ENCODE results near the gene MYMX.

MYMX gene

GRCh38 chr6:44263354-44264100, 46.8 kb downstream of the MYMX start:
- TF ChIP-seq CTCF (IDR thresholded peaks at IDR 0.05; ENCODE audit: control extremely low read depth, extremely low read depth, low read depth, missing control alignments) = no peak
- POLR2A ChIA-PET = interaction anchor here (1.6 to 2.7 kb wide), 2 partner anchors 17 kb away, joined by 8 to 19 read pairs; partner anchors contain the start of gene HSP90AB1
- peak; percentile 58 for DNase-seq (ENCODE audit: extremely low spot score)
- CTCF ChIA-PET = interaction anchor here (0.8 to 7.3 kb wide), 7 partner anchors 10 to 90 kb away, joined by 3 to 182 read pairs (median 5); partner anchors contain the start of gene AARS2

GRCh38 chr6:44264154-44265006, 47.7 kb downstream of the MYMX start:
- TF ChIP-seq CTCF (IDR thresholded peaks at IDR 0.05; ENCODE audit: control extremely low read depth, extremely low read depth, low read depth, missing control alignments) = no peak
- POLR2A ChIA-PET = interaction anchor here (1.6 kb wide), 1 partner anchor 18 kb away, joined by 8 read pairs; the partner anchor contains the start of gene HSP90AB1
- CTCF ChIA-PET = interaction anchor here (0.8 to 7.3 kb wide), 4 partner anchors 11 to 91 kb away, joined by 3 to 182 read pairs (median 4); partner anchors contain the start of gene AARS2
- peak; percentile 68 for DNase-seq (ENCODE audit: extremely low spot score)

GRCh38 chr6:44265007-44265721, 48.4 kb downstream of the MYMX start, which contains the start of gene NFKBIE:
NFKBIE (minus strand) TSS chr6:44265551; CDS start chr6:44265346, 205 bp downstream.
- DNase-seq (ENCODE audit: extremely low spot score) = peak; percentile 94
- ChIA-PET CTCF (interaction anchor here (1.1 to 7.3 kb wide), 4 partner anchors 12 to 92 kb away, joined by 4 to 182 read pairs (median 74); partner anchors contain the start of gene AARS2), POLR2A (interaction anchor here (1.6 kb wide), 1 partner anchor 18 kb away, joined by 8 read pairs; the partner anchor contains the start of gene HSP90AB1)
- peak; percentile 73 for TF ChIP-seq CTCF (IDR thresholded peaks at IDR 0.05; ENCODE audit: control extremely low read depth, extremely low read depth, low read depth, missing control alignments)

GRCh38 chr6:44265722-44266233, 49.1 kb downstream of the MYMX start:
- ChIA-PET CTCF (interaction anchor here (4.4 to 7.3 kb wide), 3 partner anchors 21 to 72 kb away, joined by 39 to 182 read pairs (median 142); partner anchors contain the start of gene AARS2), POLR2A (no interaction called here)
- no peak for TF ChIP-seq CTCF (IDR thresholded peaks at IDR 0.05; ENCODE audit: control extremely low read depth, extremely low read depth, low read depth, missing control alignments)
- no peak for DNase-seq (ENCODE audit: extremely low spot score)

- DNase-seq (ENCODE audit: extremely low spot score) = peak; percentile 81
- CTCF ChIA-PET = interaction anchor here (0.7 to 7.3 kb wide), 23 partner anchors 8 to 165 kb away, joined by 3 to 182 read pairs (median 9); partner anchors contain the start of genes AARS2 and MYMX
- POLR2A ChIA-PET = interaction anchor here (1.2 kb wide), 1 partner anchor 20 kb away, joined by 7 read pairs; the partner anchor contains the start of gene HSP90AB1
- no peak for TF ChIP-seq CTCF (IDR thresholded peaks at IDR 0.05; ENCODE audit: control extremely low read depth, extremely low read depth, low read depth, missing control alignments)
These were observed 49.6 kb downstream of the MYMX start for GRCh38 chr6:44266347-44266746.
